GM23338 (cell line): ENCODE measurements around the gene TMEM131L.

Source experiments
- CREB1 ChIP-seq: fragments of 250-450 bp; sonication (Bioruptor Pico); IDR thresholded peaks from 2 replicates; pipeline ENCODE4 v1.5.0; 2020; ENCODE audit warnings: low read depth, mild to moderate bottlenecking, moderate library complexity
- EZH2 ChIP-seq: fragments of 200-600 bp; sonication (generic); IDR thresholded peaks from one replicate; pipeline ENCODE4 v1.8.0; 2017; ENCODE audit warnings: antibody characterized with exemption, mild to moderate bottlenecking, low read depth; ENCODE audit not compliant: unreplicated experiment
- EZH2phosphoT487 ChIP-seq: fragments of 200-600 bp; sonication (generic); IDR thresholded peaks from one replicate; pipeline ENCODE4 v1.8.1; 2018; ENCODE audit warnings: antibody characterized with exemption; ENCODE audit not compliant: unreplicated experiment
- JUNB ChIP-seq: IDR thresholded peaks from one replicate; pipeline ENCODE4 v1.6.1; 2016; ENCODE audit warnings: antibody characterized with exemption; ENCODE audit not compliant: unreplicated experiment
- NANOG ChIP-seq: IDR thresholded peaks from 2 replicates; pipeline ENCODE4 v1.6.1; 2016; ENCODE audit warnings: antibody characterized with exemption, borderline replicate concordance
- POLR2AphosphoS5 ChIP-seq: IDR thresholded peaks from 2 replicates; pipeline ENCODE4 v1.6.1; 2016; ENCODE audit warnings: antibody characterized with exemption, low read depth
- ZNF114 ChIP-seq: fragments of 250-450 bp; sonication (Bioruptor Pico); IDR thresholded peaks from 2 replicates; pipeline ENCODE4 v1.5.0; 2020; ENCODE audit warnings: mild to moderate bottlenecking, moderate library complexity
- ZNF331 ChIP-seq: fragments of 250-450 bp; sonication (Bioruptor Pico); IDR thresholded peaks from 2 replicates; pipeline ENCODE4 v1.5.0; 2020; ENCODE audit warnings: low read depth, mild to moderate bottlenecking, moderate library complexity
- TF ChIP-seq, protein P1 (sequence below), 2 experiments: fragments of 200-600 bp in 1 of 2; sonication (generic) in 1 of 2; conservative IDR thresholded peaks; 2 replicates each; pipeline versions ENCODE4 v1.5.1 to v1.6.1; 2016 to 2017; ENCODE audit warnings: antibody characterized with exemption in 2 of 2, low read depth in 2 of 2, mild to moderate bottlenecking in 2 of 2, moderate library complexity in 1 of 2
- TF ChIP-seq, protein P2 (sequence below): IDR thresholded peaks from one replicate; pipeline ENCODE4 v1.6.1; 2018; ENCODE audit warnings: antibody characterized with exemption; ENCODE audit not compliant: unreplicated experiment
- TF ChIP-seq, protein P3 (sequence below): IDR thresholded peaks from 2 replicates; pipeline ENCODE4 v1.6.1; 2016; ENCODE audit warnings: antibody characterized with exemption

DNA sequence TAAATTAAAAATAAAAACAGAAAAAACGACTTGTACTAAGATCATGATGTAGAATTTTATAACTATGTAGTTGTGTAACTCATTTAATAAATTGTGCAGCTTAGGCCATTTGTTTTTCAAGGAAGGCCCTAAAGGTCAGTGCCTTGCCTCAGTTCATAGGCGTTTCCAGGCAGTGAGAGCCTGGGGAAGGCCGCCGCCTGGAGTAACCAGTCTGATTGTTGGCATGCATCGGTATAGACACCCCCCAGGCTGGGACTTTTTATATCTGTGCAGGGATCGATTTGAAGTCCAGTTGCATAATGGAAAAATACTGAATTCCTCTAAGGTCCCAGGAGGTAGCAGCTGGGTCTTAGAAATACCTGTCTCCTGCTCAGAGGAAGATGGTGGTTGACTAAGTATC is 77.2 kb downstream of the TMEM131L start:
- TF ChIP-seq, protein P1, sequence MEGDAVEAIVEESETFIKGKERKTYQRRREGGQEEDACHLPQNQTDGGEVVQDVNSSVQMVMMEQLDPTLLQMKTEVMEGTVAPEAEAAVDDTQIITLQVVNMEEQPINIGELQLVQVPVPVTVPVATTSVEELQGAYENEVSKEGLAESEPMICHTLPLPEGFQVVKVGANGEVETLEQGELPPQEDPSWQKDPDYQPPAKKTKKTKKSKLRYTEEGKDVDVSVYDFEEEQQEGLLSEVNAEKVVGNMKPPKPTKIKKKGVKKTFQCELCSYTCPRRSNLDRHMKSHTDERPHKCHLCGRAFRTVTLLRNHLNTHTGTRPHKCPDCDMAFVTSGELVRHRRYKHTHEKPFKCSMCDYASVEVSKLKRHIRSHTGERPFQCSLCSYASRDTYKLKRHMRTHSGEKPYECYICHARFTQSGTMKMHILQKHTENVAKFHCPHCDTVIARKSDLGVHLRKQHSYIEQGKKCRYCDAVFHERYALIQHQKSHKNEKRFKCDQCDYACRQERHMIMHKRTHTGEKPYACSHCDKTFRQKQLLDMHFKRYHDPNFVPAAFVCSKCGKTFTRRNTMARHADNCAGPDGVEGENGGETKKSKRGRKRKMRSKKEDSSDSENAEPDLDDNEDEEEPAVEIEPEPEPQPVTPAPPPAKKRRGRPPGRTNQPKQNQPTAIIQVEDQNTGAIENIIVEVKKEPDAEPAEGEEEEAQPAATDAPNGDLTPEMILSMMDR (conservative IDR thresholded peaks at IDR 0.05; ENCODE audit: low read depth in 2 of 2), result no peak
- TF ChIP-seq EZH2 (no peak), EZH2phosphoT487 (no peak), POLR2AphosphoS5 (no peak), CREB1 (no peak), NANOG (no peak), JUNB (no peak), ZNF114 (CRISPR knock-in tag) (no peak), ZNF331 (CRISPR knock-in tag) (no peak)
- TF ChIP-seq, protein P2, sequence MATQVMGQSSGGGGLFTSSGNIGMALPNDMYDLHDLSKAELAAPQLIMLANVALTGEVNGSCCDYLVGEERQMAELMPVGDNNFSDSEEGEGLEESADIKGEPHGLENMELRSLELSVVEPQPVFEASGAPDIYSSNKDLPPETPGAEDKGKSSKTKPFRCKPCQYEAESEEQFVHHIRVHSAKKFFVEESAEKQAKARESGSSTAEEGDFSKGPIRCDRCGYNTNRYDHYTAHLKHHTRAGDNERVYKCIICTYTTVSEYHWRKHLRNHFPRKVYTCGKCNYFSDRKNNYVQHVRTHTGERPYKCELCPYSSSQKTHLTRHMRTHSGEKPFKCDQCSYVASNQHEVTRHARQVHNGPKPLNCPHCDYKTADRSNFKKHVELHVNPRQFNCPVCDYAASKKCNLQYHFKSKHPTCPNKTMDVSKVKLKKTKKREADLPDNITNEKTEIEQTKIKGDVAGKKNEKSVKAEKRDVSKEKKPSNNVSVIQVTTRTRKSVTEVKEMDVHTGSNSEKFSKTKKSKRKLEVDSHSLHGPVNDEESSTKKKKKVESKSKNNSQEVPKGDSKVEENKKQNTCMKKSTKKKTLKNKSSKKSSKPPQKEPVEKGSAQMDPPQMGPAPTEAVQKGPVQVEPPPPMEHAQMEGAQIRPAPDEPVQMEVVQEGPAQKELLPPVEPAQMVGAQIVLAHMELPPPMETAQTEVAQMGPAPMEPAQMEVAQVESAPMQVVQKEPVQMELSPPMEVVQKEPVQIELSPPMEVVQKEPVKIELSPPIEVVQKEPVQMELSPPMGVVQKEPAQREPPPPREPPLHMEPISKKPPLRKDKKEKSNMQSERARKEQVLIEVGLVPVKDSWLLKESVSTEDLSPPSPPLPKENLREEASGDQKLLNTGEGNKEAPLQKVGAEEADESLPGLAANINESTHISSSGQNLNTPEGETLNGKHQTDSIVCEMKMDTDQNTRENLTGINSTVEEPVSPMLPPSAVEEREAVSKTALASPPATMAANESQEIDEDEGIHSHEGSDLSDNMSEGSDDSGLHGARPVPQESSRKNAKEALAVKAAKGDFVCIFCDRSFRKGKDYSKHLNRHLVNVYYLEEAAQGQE, result no peak
- TF ChIP-seq, protein P3, sequence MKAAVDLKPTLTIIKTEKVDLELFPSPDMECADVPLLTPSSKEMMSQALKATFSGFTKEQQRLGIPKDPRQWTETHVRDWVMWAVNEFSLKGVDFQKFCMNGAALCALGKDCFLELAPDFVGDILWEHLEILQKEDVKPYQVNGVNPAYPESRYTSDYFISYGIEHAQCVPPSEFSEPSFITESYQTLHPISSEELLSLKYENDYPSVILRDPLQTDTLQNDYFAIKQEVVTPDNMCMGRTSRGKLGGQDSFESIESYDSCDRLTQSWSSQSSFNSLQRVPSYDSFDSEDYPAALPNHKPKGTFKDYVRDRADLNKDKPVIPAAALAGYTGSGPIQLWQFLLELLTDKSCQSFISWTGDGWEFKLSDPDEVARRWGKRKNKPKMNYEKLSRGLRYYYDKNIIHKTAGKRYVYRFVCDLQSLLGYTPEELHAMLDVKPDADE, result no peak
